Psoas muscle (tissue), 8 donors: ENCODE results near the gene TBC1D5. TPM values are rescaled to one million over a fixed set of nuclear protein-coding genes. Genes with fewer than 3 reads are reported as not detected.

Experiments used
- ATAC-seq, 4 donors: fragments of 200-7000 bp; cut with Tn5 transposase; one replicate each; pipeline ENCODE4 v1.9.1; 2020; ENCODE audit warnings: moderate library complexity in 3 of 4, mild to moderate bottlenecking in 2 of 4
- DNase-seq, 2 donors: peaks; one replicate each; pipeline ENCODE4 v3.0.0-alpha.2; 2020
- H3K27ac ChIP-seq: fragments of 200-600 bp; one replicate; pipeline ENCODE4 v1.8.0; 2022
- H3K27me3 ChIP-seq, 3 donors: fragments of 200-600 bp in 1 of 3; one replicate each; pipeline versions ENCODE4 v1.6.1 to v1.8.0; 2013 to 2022; ENCODE audit warnings: low read length in 2 of 3, mild to moderate bottlenecking in 2 of 3, moderate library complexity in 1 of 3; ENCODE audit not compliant: insufficient read depth in 3 of 3
- H3K36me3 ChIP-seq, 2 donors: fragments of 200-600 bp in 1 of 2; one replicate each; pipeline versions ENCODE4 v1.6.1 to v1.8.0; 2013 to 2022; ENCODE audit warnings: low read depth in 1 of 2, mild to moderate bottlenecking in 1 of 2, moderate library complexity in 1 of 2; ENCODE audit not compliant: insufficient read depth in 1 of 2
- H3K4me1 ChIP-seq: fragments of 200-600 bp; one replicate; pipeline ENCODE4 v1.8.0; 2022
- H3K4me3 ChIP-seq: fragments of 200-600 bp; one replicate; pipeline ENCODE4 v1.8.0; 2022; ENCODE audit warnings: mild to moderate bottlenecking
- H3K9me3 ChIP-seq: fragments of 200-600 bp; one replicate; pipeline ENCODE4 v1.8.0; 2022
- WGBS, 3 donors: extraction: QIAGEN DNeasy Blood & Tissue Kit; methylation state at CpG; one replicate each; pipeline versions ENCODE4 v1.1.6 to v1.1.7; 2013; 5-methylcytosine and 5-hydroxymethylcytosine counted together
- intact Hi-C, 2 donors: fragments of 100-400 bp; cut with DNase I; formaldehyde crosslinking; loops; one replicate each; pipeline versions ENCODE4 v1.11.0 to v1.14.2; 2022
- polyA plus RNA-seq, 3 donors: library from polyadenylated mRNA; stranded (reverse); fragments of 200-250 nt; gene quantifications; one replicate each; pipeline ENCODE4 v1.2.3, GENCODE V29; 2013
- total RNA-seq, 4 donors: library from RNA; stranded (reverse); fragmentation: NEBNext Ultra II Directional in 2 of 4; extraction: Animal tissue kit (Norgen Biotek cat#: 25700) in 2 of 4; gene quantifications; one replicate each; pipeline versions ENCODE4 v1.2.1 to v1.2.4, GENCODE V29; 2021 to 2023
- TF ChIP-seq, protein P1 (sequence below): fragments of 200-600 bp; IDR thresholded peaks from one replicate; pipeline ENCODE4 v1.8.0; 2022; ENCODE audit warnings: antibody characterized with exemption
- donor health status: healthy with polysubstance abuse.
- donor health status: DM: no; HTN: no; CAD: no; lungs with moderate emphysema.
- donor health status: Bipolar disorder and iron deficiency.
- donor health status: healthy.
- donor health status: DM: yes; HTN: yes; CAD: no.
- donor health status: DM: no; HTN: no; CAD: no.
- donor health status: DM: no; HTN: no; CAD: no.
- donor health status: DM: yes; HTN: yes; CAD: no.

The TBC1D5 gene
- total and polyA plus RNA-seq, 7 donors: 4.3 to 20.4 (median 13.3) TPM

DNA sequence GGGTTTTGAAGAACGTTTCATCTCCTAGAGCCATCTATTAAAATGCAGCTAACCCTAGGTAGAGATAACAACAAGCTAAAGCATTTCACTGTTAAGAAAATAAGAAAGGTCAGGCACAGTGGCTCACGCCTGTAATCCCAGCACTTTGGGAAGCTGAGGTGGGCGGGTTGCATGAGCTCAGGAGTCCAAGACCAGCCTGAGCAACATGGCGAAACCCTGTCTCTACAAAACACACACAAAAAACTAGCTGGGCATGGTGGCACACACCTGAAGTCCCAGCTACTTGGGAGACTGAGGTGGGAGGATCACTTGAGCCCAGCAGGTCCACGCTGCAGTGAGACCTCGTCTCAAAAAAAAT is 5.4 kb upstream of the TBC1D5 start:
- no peak overlapping the region for H3K4me3 ChIP-seq
- peaks cover 0 to 2% (median 0%) of the 10 kb centered on the region in 3 donors for H3K27me3 ChIP-seq
- H3K9me3 ChIP-seq: no peaks in the 10 kb centered on the region
- no peak overlapping the region for H3K27ac ChIP-seq
- TF ChIP-seq, protein P1, sequence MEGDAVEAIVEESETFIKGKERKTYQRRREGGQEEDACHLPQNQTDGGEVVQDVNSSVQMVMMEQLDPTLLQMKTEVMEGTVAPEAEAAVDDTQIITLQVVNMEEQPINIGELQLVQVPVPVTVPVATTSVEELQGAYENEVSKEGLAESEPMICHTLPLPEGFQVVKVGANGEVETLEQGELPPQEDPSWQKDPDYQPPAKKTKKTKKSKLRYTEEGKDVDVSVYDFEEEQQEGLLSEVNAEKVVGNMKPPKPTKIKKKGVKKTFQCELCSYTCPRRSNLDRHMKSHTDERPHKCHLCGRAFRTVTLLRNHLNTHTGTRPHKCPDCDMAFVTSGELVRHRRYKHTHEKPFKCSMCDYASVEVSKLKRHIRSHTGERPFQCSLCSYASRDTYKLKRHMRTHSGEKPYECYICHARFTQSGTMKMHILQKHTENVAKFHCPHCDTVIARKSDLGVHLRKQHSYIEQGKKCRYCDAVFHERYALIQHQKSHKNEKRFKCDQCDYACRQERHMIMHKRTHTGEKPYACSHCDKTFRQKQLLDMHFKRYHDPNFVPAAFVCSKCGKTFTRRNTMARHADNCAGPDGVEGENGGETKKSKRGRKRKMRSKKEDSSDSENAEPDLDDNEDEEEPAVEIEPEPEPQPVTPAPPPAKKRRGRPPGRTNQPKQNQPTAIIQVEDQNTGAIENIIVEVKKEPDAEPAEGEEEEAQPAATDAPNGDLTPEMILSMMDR: no peak
- intact Hi-C loops: loop anchor here in 1 of 2 donors (5.0 to 10.0 kb wide), 2 partner anchors 89 to 313 kb away; no protein-coding TSS in a partner anchor
- no peak for DNase-seq
- WGBS, 3 donors: 77 to 82% (median 80%) methylated on average over 6 of the region's 6 CpGs
- peaks cover 8% of the 10 kb centered on the region for H3K4me1 ChIP-seq
- ATAC-seq: no peak
- H3K36me3 ChIP-seq: no peaks in the 10 kb centered on the region

DNA sequence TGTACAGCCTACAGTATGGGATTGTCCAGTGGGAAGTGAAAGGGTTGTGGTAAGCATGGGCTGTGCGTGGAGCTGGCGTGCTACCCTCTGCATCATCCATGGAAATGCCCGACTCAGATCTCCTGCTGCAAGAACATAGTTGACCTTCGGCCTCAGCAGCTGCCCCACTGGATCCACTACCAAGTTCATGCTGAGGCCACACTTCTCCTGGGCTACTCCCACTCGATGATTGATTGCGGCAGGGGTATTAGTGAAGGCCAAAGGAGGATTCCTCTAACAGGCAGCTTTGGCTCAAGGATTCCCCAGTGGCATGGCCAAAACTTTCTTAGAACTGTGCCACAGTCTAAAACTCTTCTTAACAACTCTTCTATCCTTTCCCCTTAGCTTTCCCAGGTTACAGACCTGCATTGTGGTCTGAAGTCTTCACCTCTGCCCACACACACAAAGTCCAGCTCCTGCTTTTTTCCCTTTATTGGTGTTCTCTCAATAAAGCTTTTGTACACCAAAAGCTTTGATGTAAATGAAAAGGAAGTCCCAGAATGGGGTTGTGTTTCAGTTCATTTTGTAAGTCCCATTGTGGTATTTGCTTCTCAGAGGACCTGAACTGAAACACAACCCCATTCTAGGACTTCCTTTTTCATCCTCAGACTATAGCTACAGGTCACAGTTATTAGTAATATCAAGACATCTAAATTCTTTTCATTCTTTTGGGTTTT is 4.9 kb upstream of the TBC1D5 start:
- DNase-seq (no peak), ATAC-seq (no peak)
- peaks cover 0 to under 1% (median 0%) of the 10 kb centered on the region in 3 donors for H3K27me3 ChIP-seq
- H3K4me1 ChIP-seq: peaks cover 8% of the 10 kb centered on the region
- no peak overlapping the region for H3K27ac ChIP-seq
- WGBS, 3 donors: 28 to 42% (median 33%) methylated on average over 6 of the region's 6 CpGs
- intact Hi-C loops: loop anchor here in 1 of 2 donors (5.0 to 10.0 kb wide), 2 partner anchors 90 to 313 kb away; no protein-coding TSS in a partner anchor
- TF ChIP-seq, protein P1: no peak
- no peaks in the 10 kb centered on the region for H3K36me3 ChIP-seq
- no peak overlapping the region for H3K4me3 ChIP-seq
- no peaks in the 10 kb centered on the region for H3K9me3 ChIP-seq

DNA sequence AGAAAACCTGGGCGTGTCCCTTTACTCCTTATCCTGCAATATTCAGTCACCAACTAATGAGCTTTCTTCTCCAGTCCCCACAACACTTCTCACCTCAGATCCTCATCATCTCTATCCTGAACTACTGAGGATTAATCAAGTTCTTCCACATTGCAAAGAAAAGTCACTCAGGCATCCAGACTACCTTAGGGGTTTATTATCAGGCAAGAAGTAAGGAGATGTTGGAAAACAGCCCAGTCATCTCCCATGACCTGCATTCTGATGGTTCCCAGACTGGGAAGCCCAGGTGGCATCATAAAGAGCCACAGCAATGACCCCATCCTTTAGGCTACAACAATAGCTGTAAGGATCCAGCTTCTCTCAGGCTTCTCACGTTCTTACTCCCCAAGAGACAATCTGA is 3.5 kb upstream of the TBC1D5 start:
- no peaks in the 10 kb centered on the region for H3K27me3 ChIP-seq
- WGBS, 3 donors: 39 to 58% (median 44%) methylated on average over 2 of the region's 2 CpGs
- intact Hi-C loops: loop anchor here in 1 of 2 donors (5.0 to 10.0 kb wide), 2 partner anchors 91 to 311 kb away; no protein-coding TSS in a partner anchor
- ATAC-seq (no peak), DNase-seq (no peak)
- H3K4me3 ChIP-seq: no peak overlapping the region
- TF ChIP-seq, protein P1: no peak
- no peaks in the 10 kb centered on the region for H3K9me3 ChIP-seq
- H3K4me1 ChIP-seq: peaks cover 12% of the 10 kb centered on the region
- H3K36me3 ChIP-seq: no peaks in the 10 kb centered on the region
- no peak overlapping the region for H3K27ac ChIP-seq

DNA sequence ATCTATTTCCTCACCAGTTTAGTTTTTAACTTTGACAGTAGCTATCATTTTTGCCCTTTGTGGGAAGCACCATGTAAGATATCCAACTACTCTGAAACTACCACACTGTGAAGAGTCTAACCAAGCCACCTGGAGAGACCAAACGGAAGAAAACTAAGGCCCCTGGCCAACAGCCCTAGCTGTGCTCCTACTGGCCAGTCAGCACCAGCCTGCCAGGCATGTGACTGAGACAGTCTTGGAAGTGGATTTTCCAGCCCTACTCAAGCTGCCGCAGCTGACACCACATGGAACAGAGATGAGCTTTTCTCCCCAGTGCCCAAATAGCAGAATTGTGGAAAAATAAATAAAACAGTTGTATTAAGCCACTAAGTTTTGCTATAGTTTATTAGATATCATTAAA is 2.9 kb upstream of the TBC1D5 start:
- H3K27ac ChIP-seq: no peak overlapping the region
- DNase-seq: no peak
- intact Hi-C loops: loop anchor here in 1 of 2 donors (5.0 to 10.0 kb wide), 2 partner anchors 92 to 310 kb away; no protein-coding TSS in a partner anchor
- no peak overlapping the region for H3K4me3 ChIP-seq
- H3K36me3 ChIP-seq: no peaks in the 10 kb centered on the region
- WGBS, 3 donors: 28 to 56% (median 41%) methylated on average over 2 of the region's 2 CpGs
- H3K27me3 ChIP-seq: no peaks in the 10 kb centered on the region
- peaks cover 18% of the 10 kb centered on the region for H3K4me1 ChIP-seq
- TF ChIP-seq, protein P1: no peak
- ATAC-seq: no peak
- no peaks in the 10 kb centered on the region for H3K9me3 ChIP-seq
